ENCODE data around the gene TTLL10. TPM values are rescaled to one million over a fixed set of nuclear protein-coding genes. Genes with fewer than 3 reads are reported as not detected.
A peak's percentile ranks its signal among the peaks of the same experiment; 100 is the strongest.

The TTLL10 gene
- total and polyA plus RNA-seq, 5 donors: 0.09 TPM; not detected in 4

DNA sequence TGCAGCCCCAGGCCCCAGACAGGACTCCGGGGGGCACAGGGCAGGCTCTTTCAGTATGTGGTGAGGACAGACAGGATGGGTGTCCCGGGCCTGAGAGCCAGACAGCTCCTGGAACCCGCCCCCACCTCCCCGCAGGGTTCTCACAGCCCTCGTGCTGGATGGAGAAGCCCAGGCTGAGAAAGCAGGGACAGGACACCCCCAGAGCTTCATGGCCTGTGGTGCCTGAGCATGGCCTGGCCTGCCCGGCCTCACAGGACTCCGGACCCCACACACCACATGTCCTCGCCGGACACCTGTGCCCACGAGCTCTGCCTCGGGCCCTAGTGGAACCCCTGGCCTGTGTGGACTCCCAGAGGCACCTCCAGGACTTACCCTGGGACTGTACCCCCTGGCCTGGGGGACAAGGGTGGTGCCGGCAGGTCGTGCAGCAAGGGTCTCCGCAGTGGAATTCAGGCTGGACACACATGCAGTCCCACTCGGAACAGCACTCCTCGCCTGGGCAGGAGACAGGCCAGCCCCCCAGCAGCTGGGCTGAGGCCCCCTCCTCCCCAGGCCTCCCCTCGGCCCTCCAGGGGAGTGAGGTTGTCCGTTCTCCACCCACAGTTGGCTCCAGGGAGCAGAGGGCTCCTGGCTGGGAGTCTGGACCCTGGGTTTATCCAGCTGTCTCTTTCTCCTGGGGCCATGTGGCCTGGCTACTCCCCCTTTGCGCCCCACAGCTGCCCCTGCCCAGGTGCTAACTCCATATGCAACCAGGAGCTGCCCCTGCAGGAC is 31.5 kb downstream of the TTLL10 start:
- intact Hi-C loops (cut with DNase I): no loop called here
- Histone ChIP-seq H3K9me3 (ENCODE audit: control insufficient read depth, low read length) (no peaks in the 10 kb centered on the region), H3K4me3 (ENCODE audit: low read length) (no peak overlapping the region), H3K4me1 (ENCODE audit: control insufficient read depth, insufficient read depth, low read length) (no peaks in the 10 kb centered on the region), H3K27ac (ENCODE audit: low read length) (no peak overlapping the region), H3K27me3 (ENCODE audit: control insufficient read depth, insufficient read depth) (no peaks in the 10 kb centered on the region)
- ATAC-seq (no peak), DNase-seq (peak; percentile 7 to 48 (median 12))
- WGBS: 88% methylated on average over 19 of the region's 19 CpGs

DNA sequence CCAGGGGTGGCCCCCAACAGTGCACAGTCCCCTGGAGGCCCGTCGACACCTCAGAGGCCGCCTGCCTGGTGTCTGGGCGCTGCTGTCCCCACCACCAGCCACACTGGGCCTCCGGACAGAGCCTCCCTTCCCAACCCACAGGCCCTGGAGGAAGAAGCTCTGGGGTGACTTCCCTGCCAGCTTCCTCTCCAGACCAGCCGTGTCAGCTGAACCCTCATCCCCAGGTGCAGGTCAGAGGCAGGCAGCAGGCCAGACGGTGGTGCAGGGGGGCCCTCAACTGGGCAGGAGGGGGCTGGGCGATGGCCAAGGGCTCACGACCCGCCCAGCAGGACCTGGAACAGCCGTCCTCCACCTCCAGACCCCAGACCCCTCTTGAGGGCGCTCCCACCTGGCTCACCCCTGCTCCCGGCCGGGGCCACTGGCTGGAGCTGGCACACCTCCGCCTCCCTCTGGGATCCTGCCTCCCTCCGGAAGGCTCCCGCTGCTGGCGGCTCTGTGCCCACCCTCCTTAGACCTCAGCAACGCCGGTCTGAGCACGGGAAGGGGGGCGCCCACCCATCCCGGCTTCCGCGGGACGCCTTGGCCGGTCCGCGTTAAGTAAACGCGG is 32.2 kb downstream of the TTLL10 start:
- Histone ChIP-seq H3K27me3 (ENCODE audit: control insufficient read depth, insufficient read depth) (no peaks in the 10 kb centered on the region), H3K4me1 (ENCODE audit: control insufficient read depth, insufficient read depth, low read length) (no peaks in the 10 kb centered on the region), H3K4me3 (ENCODE audit: low read length) (no peak overlapping the region), H3K27ac (ENCODE audit: low read length) (no peak overlapping the region), H3K9me3 (ENCODE audit: control insufficient read depth, low read length) (no peaks in the 10 kb centered on the region)
- DNase-seq (peak in 1 of 3 donors; percentile 53), ATAC-seq (no peak)
- intact Hi-C loops (cut with DNase I): no loop called here
- WGBS: 26% methylated on average over 31 of the region's 31 CpGs

- H3K4me1 ChIP-seq (ENCODE audit: control insufficient read depth, insufficient read depth, low read length): no peaks in the 10 kb centered on the region
- intact Hi-C loops (cut with DNase I): no loop called here
- ATAC-seq: no peak
- H3K9me3 ChIP-seq (ENCODE audit: control insufficient read depth, low read length): no peaks in the 10 kb centered on the region
- no peak within 1 kb of the TSS for H3K27ac ChIP-seq (ENCODE audit: low read length)
- 5% methylated on average over 49 of the region's 49 CpGs for WGBS
- peak; percentile 14 to 64 (median 49) for DNase-seq
- no peak within 1 kb of the TSS for H3K4me3 ChIP-seq (ENCODE audit: low read length)
- no peaks in the 10 kb centered on the region for H3K27me3 ChIP-seq (ENCODE audit: control insufficient read depth, insufficient read depth)
These were observed 32.8 kb downstream of the TTLL10 start, which contains the start of gene TNFRSF18 for GRCh38 chr1:1206376-1206965. TSS of gene TNFRSF18 (minus strand) at chr1:1206592. CDS start at chr1:1206571, 21 bp downstream.

GRCh38 chr1:1206966-1207531 is 33.4 kb downstream of the TTLL10 start:
- DNase-seq (peak; percentile 18 to 50 (median 35)), ATAC-seq (no peak)
- Histone ChIP-seq H3K27me3 (ENCODE audit: control insufficient read depth, insufficient read depth) (no peaks in the 10 kb centered on the region), H3K4me3 (ENCODE audit: low read length) (no peak overlapping the region), H3K4me1 (ENCODE audit: control insufficient read depth, insufficient read depth, low read length) (no peaks in the 10 kb centered on the region), H3K9me3 (ENCODE audit: control insufficient read depth, low read length) (no peaks in the 10 kb centered on the region), H3K27ac (ENCODE audit: low read length) (no peak overlapping the region)
- 56% methylated on average over 19 of the region's 19 CpGs for WGBS
- intact Hi-C loops (cut with DNase I): no loop called here

- Histone ChIP-seq H3K27me3 (ENCODE audit: control insufficient read depth, insufficient read depth) (no peaks in the 10 kb centered on the region), H3K9me3 (ENCODE audit: control insufficient read depth, low read length) (no peaks in the 10 kb centered on the region), H3K4me1 (ENCODE audit: control insufficient read depth, insufficient read depth, low read length) (no peaks in the 10 kb centered on the region), H3K4me3 (ENCODE audit: low read length) (no peak overlapping the region), H3K27ac (ENCODE audit: low read length) (no peak overlapping the region)
- DNase-seq (peak in 1 of 3 donors; percentile 20), ATAC-seq (no peak)
- intact Hi-C loops (cut with DNase I): no loop called here
- 58% methylated on average over 11 of the region's 11 CpGs for WGBS
These were observed 33.9 kb downstream of the TTLL10 start for GRCh38 chr1:1207571-1207892.

DNA sequence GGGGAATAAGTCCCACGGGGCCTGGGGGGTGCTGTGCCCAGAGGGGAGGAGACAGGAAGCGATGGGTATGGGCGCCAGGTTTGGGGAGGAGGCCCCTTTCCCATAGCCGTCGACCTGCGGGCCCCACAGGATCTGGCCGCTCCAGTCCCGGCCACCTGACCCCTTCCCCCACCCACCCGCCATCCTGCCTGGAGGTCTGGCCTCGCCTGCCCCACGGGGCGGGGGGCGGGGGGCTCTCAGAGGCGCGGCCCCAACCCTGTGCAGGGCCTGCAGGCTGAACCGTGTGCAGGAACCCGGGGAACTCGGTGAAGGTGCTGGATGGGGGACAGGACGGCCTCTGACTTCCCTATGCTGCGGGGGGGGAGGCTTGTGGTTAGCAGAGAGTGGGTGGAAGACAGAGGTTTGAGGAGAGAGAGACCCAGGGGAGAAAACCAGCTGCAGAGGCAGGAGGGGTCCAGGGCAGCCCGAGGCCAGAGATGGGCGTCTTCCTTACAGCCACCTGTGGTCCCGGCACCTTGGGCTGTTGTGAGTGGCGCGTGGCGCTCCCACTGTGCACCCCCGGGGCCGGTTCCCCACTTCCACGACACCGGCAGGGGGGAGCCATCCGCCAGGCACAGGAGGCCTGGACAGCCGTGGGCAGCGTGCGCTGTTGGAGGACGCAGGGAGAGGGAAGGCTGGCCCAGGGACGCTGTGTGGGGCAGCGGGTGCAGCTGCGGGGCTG is 35.2 kb downstream of the TTLL10 start:
- Histone ChIP-seq H3K27ac (ENCODE audit: low read length) (no peak overlapping the region), H3K4me1 (ENCODE audit: control insufficient read depth, insufficient read depth, low read length) (no peaks in the 10 kb centered on the region), H3K4me3 (ENCODE audit: low read length) (no peak overlapping the region), H3K9me3 (ENCODE audit: control insufficient read depth, low read length) (no peaks in the 10 kb centered on the region), H3K27me3 (ENCODE audit: control insufficient read depth, insufficient read depth) (no peaks in the 10 kb centered on the region)
- WGBS: 60% methylated on average over 38 of the region's 38 CpGs
- no peak for ATAC-seq
- peak; percentile 14 to 49 (median 34) for DNase-seq
- intact Hi-C loops (cut with DNase I): no loop called here

GRCh38 chr1:1210726-1211540 is 37.3 kb downstream of the TTLL10 start:
- intact Hi-C loops (cut with DNase I): no loop called here
- no peaks in the 10 kb centered on the region for H3K9me3 ChIP-seq (ENCODE audit: control insufficient read depth, low read length)
- no peaks in the 10 kb centered on the region for H3K27me3 ChIP-seq (ENCODE audit: control insufficient read depth, insufficient read depth)
- no peak overlapping the region for H3K4me3 ChIP-seq (ENCODE audit: low read length)
- H3K4me1 ChIP-seq (ENCODE audit: control insufficient read depth, insufficient read depth, low read length): no peaks in the 10 kb centered on the region
- WGBS: 94% methylated on average over 31 of the region's 31 CpGs
- no peak overlapping the region for H3K27ac ChIP-seq (ENCODE audit: low read length)
- peak; percentile 11 to 49 (median 25) for DNase-seq
- no peak for ATAC-seq

DNA sequence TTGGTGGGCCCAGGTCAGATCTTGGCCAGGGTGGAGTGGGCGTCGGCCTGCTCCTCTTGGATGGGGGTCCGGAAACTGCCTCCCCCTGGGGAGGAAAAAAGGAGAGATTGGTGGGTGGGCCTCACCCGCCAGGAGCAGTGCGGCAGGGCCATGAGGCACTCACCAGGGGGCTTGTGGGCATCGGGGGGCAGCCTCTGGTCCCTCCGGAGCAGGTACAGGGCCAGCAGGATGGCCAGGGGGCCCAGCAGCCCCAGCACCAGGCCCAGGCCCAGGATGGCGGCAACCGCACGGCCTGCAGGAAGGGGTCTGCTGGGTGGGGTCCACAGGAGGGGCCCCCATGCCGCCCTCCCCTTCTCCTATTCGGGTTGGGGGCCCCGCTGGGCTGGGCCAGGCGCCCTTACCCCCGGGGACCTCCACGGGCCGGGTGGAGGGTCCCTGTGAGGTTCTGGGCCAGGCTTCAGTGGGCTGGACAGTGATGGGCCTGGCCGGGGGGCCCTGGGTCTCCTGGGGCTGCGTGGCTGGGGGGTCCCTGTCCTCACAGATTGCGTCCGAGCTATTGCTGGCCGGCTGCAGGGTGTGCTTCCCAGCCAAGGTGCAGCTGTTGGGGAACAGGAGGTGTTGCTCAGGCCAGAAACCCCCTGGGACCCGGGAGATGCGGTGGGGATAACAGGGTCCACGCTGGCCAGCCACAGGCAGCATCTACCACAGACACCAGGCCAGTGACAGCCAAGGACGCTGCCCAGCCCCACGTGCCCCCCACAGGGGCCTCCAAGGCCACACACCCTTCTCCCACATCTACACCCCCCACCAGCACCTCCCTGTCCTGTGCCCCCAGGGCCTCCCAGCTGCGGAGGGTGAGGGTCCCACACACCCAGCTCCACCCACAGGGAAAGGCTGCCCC is 38.1 kb downstream of the TTLL10 start:
- Histone ChIP-seq H3K4me1 (ENCODE audit: control insufficient read depth, insufficient read depth, low read length) (no peaks in the 10 kb centered on the region), H3K9me3 (ENCODE audit: control insufficient read depth, low read length) (no peaks in the 10 kb centered on the region), H3K27me3 (ENCODE audit: control insufficient read depth, insufficient read depth) (no peaks in the 10 kb centered on the region), H3K4me3 (ENCODE audit: low read length) (no peak overlapping the region), H3K27ac (ENCODE audit: low read length) (no peak overlapping the region)
- 83% methylated on average over 27 of the region's 28 CpGs for WGBS
- ATAC-seq (no peak), DNase-seq (peak; percentile 16 to 54 (median 46))
- intact Hi-C loops (cut with DNase I): no loop called here

GRCh38 chr1:1212780-1213344 is 39.2 kb downstream of the TTLL10 start:
- intact Hi-C loops (cut with DNase I): no loop called here
- 39% methylated on average over 24 of the region's 24 CpGs for WGBS
- Histone ChIP-seq H3K9me3 (ENCODE audit: control insufficient read depth, low read length) (no peaks in the 10 kb centered on the region), H3K27me3 (ENCODE audit: control insufficient read depth, insufficient read depth) (no peaks in the 10 kb centered on the region), H3K4me1 (ENCODE audit: control insufficient read depth, insufficient read depth, low read length) (no peaks in the 10 kb centered on the region), H3K27ac (ENCODE audit: low read length) (no peak overlapping the region), H3K4me3 (ENCODE audit: low read length) (peak overlapping the region; percentile 7)
- ATAC-seq (peak; percentile 36 to 57), DNase-seq (peak; percentile 58 to 84 (median 79))
